ENCODE data around the gene CYB5B. TPM values are rescaled to one million over a fixed set of nuclear protein-coding genes. Genes with fewer than 3 reads are reported as not detected.

Gene CYB5B
- polyA plus RNA-seq, 4 donors: 124 to 150 (median 131) TPM

DNA sequence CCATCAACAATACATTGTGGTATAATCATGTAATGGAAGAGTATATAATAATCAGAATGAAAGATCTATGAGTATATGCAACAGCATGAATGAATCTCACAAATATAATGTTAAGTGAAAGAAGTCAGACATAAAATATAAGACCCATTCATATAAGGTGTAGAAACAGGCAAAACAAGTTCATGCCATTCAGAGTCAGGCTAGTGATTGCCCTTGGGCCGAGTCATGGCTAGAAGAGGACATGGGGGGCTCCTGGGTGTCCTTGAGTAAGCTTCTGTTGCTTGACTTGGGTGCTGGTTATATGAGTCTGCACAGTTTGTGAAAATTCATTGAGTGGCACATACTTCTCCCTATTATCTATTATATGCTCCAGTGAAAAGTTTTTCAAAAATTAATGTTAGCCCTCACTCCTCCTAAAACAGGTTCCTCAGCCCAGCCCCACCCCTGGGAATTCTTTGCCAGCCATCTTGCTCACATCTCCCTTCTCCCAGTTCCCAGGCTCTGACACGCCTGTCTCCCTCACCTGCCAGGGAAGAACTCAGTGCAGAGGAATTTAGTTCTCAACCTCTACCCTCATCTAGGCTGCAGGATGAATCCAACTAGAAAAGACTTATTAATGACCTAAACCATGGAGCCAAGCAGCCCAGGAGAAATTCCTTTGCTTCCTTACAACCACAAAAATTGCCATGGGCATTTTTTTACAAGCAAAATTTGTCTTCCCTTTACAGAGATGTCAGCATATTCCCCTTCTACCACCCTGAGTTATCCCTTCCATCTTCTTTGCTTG is 89.0 kb downstream of the CYB5B start:
- no peak for DNase-seq (ENCODE audit: low read depth in 4 of 4, low spot score in 2 of 4)

DNA sequence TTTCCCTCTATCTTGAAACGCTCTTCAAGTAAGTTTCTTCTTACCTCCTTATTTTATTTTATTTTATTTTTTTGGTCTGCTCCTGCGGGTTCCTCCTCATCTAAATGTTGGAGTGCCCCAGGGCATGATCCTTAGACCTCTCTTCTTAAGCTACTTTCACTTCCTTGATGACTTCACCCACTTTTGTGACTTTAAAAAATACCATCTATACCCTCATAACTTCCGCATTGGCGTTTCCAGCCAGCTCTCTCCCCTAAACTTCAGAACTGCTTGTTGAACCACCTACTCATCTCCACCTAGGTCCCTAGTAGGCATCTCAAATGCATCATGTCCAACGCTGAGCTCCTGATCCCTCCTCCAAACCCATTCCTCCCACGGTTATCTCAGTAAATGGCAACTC is 89.9 kb downstream of the CYB5B start:
- DNase-seq (ENCODE audit: low read depth in 4 of 4, low spot score in 2 of 4): no peak

Other genes starting within 250 kb of the CYB5B start
- gene SNTB2, start 237.5 kb upstream of the CYB5B start, polyA plus RNA-seq (ENCODE audit: insufficient read length in 4 of 4): 10 to 100 TPM; 10.0 to 13.3 (median 11.7) TPM
- 10 to 100 TPM; 42.7 to 57.7 (median 48.5) TPM for gene VPS4A, start 113.3 kb upstream of the CYB5B start, polyA plus RNA-seq (ENCODE audit: insufficient read length in 4 of 4)
- 1 to 10 TPM; 2.1 to 9.3 (median 5.4) TPM for gene PDF, start 94.0 kb upstream of the CYB5B start, polyA plus RNA-seq (ENCODE audit: insufficient read length in 4 of 4)
- 10 to 100 TPM; 28.8 to 43.8 (median 32.4) TPM for gene COG8, start 85.1 kb upstream of the CYB5B start, polyA plus RNA-seq (ENCODE audit: insufficient read length in 4 of 4)
- gene NIP7, start 84.8 kb upstream of the CYB5B start, polyA plus RNA-seq (ENCODE audit: insufficient read length in 4 of 4): 10 to 100 TPM; 28.6 to 35.2 (median 30.6) TPM
- gene TMED6, start 72.8 kb upstream of the CYB5B start, polyA plus RNA-seq (ENCODE audit: insufficient read length in 4 of 4): 1 to 10 TPM; 1.9 to 4.3 (median 2.5) TPM
- 10 to 100 TPM; 40.7 to 47.0 (median 46.4) TPM for gene TERF2, start 38.6 kb upstream of the CYB5B start, polyA plus RNA-seq (ENCODE audit: insufficient read length in 4 of 4)
- gene NFAT5, start 141.3 kb downstream of the CYB5B start, polyA plus RNA-seq (ENCODE audit: insufficient read length in 4 of 4): 10 to 100 TPM; 25.3 to 70.2 (median 47.9) TPM